OCI-LY1 (cell line): ENCODE data around the gene SLC8A1.

Experiments
- EZH2 ChIP-seq: fragments of 200-600 bp; sonication (generic), shearing (Covaris generic); IDR thresholded peaks from 2 replicates; pipeline ENCODE4 v1.8.0; 2017; ENCODE audit warnings: borderline replicate concordance, mixed run types, mild to moderate bottlenecking, antibody characterized with exemption, low read length, moderate library complexity, mixed read lengths
- TF ChIP-seq, protein P1 (sequence below): fragments of 200-600 bp; sonication (generic), shearing (Covaris generic); IDR thresholded peaks from 2 replicates; pipeline ENCODE4 v1.5.1; 2017; ENCODE audit warnings: mild to moderate bottlenecking, antibody characterized with exemption, low read length, moderate library complexity, mixed read lengths

DNA sequence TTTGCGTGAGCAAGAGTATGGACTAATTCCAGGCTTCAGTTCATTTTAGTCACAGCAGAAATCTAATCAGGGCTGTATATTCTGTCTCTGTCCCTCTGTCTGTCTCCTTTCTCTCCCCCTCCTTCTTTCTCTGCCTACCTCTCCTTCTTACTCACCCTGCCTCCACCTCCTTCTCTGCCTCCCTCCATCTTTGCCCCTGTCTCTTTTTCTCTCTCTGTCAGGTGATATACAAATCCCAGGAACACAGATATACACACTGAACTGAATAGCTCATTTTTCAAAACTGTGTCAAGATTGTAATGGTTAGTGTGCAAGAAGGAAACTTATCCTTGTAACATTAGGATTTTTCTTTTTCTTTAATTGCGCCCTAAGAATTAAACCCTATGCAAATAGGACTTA, 32.5 kb downstream of the SLC8A1 start:
- TF ChIP-seq, protein P1, sequence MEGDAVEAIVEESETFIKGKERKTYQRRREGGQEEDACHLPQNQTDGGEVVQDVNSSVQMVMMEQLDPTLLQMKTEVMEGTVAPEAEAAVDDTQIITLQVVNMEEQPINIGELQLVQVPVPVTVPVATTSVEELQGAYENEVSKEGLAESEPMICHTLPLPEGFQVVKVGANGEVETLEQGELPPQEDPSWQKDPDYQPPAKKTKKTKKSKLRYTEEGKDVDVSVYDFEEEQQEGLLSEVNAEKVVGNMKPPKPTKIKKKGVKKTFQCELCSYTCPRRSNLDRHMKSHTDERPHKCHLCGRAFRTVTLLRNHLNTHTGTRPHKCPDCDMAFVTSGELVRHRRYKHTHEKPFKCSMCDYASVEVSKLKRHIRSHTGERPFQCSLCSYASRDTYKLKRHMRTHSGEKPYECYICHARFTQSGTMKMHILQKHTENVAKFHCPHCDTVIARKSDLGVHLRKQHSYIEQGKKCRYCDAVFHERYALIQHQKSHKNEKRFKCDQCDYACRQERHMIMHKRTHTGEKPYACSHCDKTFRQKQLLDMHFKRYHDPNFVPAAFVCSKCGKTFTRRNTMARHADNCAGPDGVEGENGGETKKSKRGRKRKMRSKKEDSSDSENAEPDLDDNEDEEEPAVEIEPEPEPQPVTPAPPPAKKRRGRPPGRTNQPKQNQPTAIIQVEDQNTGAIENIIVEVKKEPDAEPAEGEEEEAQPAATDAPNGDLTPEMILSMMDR, result no peak
- TF ChIP-seq EZH2, result no peak
